NCI-H1092 treated with DMSO at 0.1 percent for 48 hours (cell line): ENCODE data around the gene TMEM37.

ENCODE experiments used
- DNase-seq: peaks from one replicate; lab custom pipeline; 2025; lab: John Stamatoyannopoulos, UW

TMEM37 gene

GRCh38 chr2:119480718-119481142 is 49.1 kb downstream of the TMEM37 start:
- DNase-seq = no peak

GRCh38 chr2:119481501-119482455 is 50.1 kb downstream of the TMEM37 start:
- DNase-seq = peak; percentile 2

GRCh38 chr2:119482481-119483394 is 51.1 kb downstream of the TMEM37 start:
- no peak for DNase-seq

DNA sequence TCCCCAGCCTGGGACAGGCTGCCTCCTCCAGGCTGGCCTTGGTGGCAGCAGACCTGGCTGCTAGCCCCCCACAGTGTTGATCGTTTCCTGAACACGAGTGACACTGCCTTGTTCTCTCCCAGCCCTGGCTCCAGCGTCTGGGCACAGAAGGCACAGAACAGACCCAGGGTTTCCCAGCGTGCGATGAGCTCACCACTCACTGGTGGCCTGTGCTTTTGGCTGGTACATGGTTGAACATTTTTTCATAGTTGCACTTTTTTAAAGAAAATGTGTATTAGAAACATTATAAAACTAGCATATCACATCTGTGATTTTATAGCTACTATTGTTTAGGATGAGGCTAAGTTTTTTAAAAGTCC is 51.7 kb downstream of the TMEM37 start:
- no peak for DNase-seq

GRCh38 chr2:119483896-119484718 is 52.5 kb downstream of the TMEM37 start:
- no peak for DNase-seq

DNA sequence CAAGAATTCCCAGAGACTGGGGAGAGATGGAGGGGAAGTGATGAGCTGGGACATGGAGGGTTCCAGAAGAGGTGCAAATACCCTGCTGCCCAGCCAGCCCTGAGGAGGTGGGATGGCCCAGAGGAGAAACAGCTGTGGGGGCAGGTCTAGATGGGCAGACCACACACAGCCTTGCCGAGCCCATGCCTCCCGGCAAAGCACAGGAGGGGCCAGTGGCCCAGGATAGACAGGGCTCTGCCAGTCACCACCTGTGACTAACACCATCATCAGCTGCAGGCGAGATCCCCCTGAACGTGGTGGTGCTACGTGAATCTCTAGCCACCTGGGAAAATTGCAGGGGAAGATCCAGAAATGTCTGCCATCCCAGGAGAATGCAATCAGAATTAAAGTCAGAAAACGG is 53.2 kb downstream of the TMEM37 start:
- no peak for DNase-seq

DNA sequence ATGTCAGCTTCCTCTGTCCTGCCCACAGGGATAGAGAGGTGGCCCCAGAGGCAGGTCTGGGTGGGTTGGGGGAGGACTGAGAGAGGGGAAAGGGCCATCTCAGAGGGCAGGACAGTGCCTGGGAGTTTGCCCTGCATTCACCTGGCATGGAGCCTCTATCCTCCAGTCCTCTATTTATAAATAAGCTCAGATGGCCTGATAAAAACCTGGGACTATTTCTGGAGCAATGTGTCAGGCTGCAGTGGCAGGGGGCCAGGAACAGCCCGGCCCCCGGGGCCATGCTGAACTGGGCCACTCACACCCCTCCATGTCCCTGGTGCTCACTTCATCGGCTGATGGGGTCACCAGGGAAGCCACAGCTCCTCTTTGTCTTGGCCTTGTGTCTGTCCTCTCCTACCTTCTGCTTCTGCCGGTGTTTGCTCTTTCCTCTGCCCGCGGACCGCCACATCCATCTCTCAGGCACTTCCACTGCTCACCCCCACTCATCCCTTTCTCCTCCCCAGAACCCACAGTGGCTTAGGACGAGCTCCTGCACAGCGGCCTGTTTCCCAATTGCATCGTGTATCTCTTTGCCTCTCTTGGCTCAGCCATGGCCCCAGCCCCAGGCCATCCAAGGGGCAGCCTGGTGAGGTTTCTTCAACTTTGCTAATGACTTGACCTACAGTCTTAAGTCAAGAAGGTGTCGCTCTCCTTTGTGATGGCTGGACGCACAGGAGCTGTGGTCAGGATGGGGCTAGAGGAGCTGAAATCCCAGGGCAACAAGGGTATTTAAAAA is 53.9 kb downstream of the TMEM37 start:
- DNase-seq = no peak

DNA sequence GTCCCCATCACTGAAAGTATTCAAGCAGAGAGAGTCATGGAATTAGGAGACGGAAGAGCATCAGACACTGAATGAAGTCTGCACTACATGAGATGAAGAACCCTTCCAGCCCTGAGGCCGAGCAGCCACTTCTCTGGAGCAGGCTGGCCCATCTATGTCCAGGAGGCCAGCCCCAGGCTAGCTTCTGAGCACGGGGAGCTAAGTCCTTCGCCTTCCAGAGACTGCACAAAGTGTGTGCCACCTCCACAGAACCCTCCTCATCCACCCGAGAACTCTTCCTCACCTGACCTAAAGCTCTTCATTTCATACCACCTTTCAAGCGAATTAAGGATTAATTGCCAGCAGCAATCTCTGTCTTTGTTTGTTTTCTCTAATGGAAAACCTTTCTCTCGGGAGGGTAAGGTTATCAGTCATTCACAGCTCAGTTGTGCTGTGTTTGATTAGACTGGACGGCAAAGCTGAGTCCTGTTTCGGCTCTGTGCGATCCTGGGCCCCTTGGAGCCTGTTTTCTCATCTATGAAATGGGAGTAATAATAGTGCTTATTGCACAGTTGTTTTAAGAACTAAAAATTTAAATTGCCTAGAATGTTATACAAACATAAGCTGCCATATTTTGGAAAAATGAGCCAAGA is 54.7 kb downstream of the TMEM37 start:
- no peak for DNase-seq

DNA sequence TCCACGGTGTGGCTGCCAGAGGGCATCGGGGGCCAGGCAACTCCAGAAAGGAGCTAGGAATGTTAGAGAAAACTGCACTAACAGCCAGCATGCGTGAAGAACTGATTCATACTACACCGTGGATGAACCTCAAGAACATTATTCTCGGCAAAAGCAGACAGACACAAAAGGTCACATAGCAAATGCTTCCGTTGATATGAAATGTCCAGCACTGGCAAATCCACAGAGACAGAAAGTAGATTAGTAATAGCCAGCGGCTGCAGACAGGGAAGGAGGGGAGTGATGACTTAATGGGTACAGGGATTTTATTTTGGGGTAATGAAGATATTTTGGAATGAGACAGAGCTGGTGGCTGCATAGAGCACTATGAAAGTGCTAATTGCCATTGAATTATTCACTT is 55.2 kb downstream of the TMEM37 start:
- no peak for DNase-seq

DNA sequence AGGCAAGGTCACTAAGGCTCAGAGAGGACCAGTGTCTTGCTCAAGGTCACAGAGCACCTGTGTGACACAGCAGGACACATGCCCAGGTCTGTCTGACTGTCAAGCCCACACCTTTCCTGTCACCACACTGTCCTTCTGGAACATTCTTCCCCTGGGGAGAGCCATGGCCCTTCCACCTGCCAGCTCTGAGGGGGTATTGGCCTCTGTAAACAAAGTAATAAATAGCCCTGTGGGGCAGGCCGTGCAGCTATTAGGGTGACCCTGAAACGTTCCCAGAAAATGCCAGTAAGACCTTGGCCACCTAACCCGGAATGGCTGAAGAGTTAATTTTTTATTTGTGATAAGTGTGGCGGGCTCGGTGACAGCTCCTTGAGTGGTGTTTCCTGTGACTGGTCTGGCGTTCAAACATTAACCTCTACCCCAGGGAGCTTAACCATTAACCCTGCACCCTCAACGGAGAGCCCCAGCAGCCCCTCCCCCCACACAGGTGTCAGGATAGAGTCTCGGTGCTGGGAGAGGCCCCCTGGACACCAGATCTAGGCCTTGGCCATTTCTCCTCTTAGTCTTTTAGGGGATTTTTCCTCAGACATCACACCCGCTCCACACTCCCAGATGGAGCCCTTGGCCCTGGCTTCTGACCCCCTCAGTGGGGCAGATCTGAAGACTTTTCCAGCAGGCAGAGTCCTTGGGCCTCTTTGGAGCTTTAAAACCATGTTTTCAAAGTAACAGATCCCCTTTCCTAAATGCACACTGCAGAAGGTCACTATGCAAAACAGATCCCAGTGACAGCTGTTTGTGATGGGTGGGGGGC is 56.0 kb downstream of the TMEM37 start:
- no peak for DNase-seq
